GM13976 (cell line): ENCODE measurements around the gene MROH2A.

Source experiments
- DNase-seq: peaks from one replicate; pipeline ENCODE4 v3.0.0; 2012; ENCODE audit warnings: low spot score
- CTCF ChIP-seq: IDR thresholded peaks from 2 replicates; pipeline ENCODE4 v1.5.1; 2012; ENCODE audit warnings: borderline replicate concordance, mild to moderate bottlenecking; ENCODE audit not compliant: insufficient read depth; ENCODE audit errors: extremely low read depth, missing control alignments, control extremely low read depth
- in situ Hi-C: fragments of 300-500 bp; cut with MboI; formaldehyde crosslinking; loops from one replicate; pipeline ENCODE4 v1.12.0; 2022; ENCODE audit warnings: low sequenced_read_pairs, mixed read lengths, inconsistent platforms; ENCODE audit not compliant: unreplicated experiment

The MROH2A gene

GRCh38 chr2:233815861-233816260 lies 37.7 kb downstream of the MROH2A start:
- DNase-seq = no peak
- in situ Hi-C loops = no loop called here
- no peak for TF ChIP-seq CTCF

GRCh38 chr2:233816334-233816733 lies 38.2 kb downstream of the MROH2A start:
- in situ Hi-C loops = no loop called here
- DNase-seq = no peak
- TF ChIP-seq CTCF = no peak

- no peak for TF ChIP-seq CTCF
- in situ Hi-C loops = no loop called here
Observed at GRCh38 chr2:233816771-233817170, 38.6 kb downstream of the MROH2A start.

GRCh38 chr2:233817361-233817911 lies 39.3 kb downstream of the MROH2A start:
- in situ Hi-C loops = no loop called here
- no peak for TF ChIP-seq CTCF
- no peak for DNase-seq

More at GRCh38 chr2:233816771-233817170, 38.6 kb downstream of the MROH2A start:
- no peak for DNase-seq

GRCh38 chr2:233817995-233818638 lies 40.0 kb downstream of the MROH2A start:
- no peak for DNase-seq
- TF ChIP-seq CTCF = no peak
- in situ Hi-C loops = no loop called here

GRCh38 chr2:233818639-233819621 lies 40.8 kb downstream of the MROH2A start:
- TF ChIP-seq CTCF = no peak
- no peak for DNase-seq
- in situ Hi-C loops = no loop called here
